Coronary artery (tissue), 2 donors: Measurements from ENCODE around the gene SPTBN1.

Experiments used
- DNase-seq: peaks from one replicate; pipeline ENCODE4 v3.0.0-alpha.2; 2017; ENCODE audit warnings: low spot score
- H3K27ac ChIP-seq, 2 donors: fragments of 200-600 bp; sonication (generic); one replicate each; pipeline ENCODE4 v1.5.1; 2016 to 2019
- H3K4me3 ChIP-seq: fragments of 200-600 bp; sonication (generic); 2 replicates; pipeline ENCODE4 v1.5.1; 2016; ENCODE audit warnings: mild to moderate bottlenecking, moderate library complexity
- TF ChIP-seq, protein P1 (sequence below): fragments of 200-600 bp; sonication (generic); IDR thresholded peaks from one replicate; pipeline ENCODE4 v1.5.1; 2019; ENCODE audit warnings: antibody characterized with exemption

Gene SPTBN1

DNA sequence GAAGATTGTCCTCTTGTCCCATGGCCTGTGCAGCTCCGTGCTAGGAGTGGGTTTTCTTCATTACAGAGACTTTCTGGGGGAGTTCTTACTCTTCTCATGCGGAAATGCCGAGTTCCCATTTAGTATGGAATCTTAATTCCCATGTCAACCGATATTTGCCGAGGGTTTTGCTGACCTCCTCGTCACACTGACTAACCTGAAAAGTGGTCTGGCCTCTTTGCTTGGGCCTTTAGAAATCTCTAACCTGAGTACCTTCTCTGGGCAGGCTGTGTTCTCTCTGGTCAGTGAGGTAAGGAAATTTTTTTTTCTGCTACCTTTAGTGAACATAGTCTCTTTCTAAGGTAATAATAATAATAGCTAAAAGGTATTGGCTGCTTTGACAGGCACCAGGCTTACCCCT lies 256.4 kb downstream of the SPTBN1 start:
- DNase-seq, result no peak
- TF ChIP-seq, protein P1, sequence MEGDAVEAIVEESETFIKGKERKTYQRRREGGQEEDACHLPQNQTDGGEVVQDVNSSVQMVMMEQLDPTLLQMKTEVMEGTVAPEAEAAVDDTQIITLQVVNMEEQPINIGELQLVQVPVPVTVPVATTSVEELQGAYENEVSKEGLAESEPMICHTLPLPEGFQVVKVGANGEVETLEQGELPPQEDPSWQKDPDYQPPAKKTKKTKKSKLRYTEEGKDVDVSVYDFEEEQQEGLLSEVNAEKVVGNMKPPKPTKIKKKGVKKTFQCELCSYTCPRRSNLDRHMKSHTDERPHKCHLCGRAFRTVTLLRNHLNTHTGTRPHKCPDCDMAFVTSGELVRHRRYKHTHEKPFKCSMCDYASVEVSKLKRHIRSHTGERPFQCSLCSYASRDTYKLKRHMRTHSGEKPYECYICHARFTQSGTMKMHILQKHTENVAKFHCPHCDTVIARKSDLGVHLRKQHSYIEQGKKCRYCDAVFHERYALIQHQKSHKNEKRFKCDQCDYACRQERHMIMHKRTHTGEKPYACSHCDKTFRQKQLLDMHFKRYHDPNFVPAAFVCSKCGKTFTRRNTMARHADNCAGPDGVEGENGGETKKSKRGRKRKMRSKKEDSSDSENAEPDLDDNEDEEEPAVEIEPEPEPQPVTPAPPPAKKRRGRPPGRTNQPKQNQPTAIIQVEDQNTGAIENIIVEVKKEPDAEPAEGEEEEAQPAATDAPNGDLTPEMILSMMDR, result no peak
- Histone ChIP-seq H3K27ac (no peak overlapping the region), H3K4me3 (no peak overlapping the region)

DNA sequence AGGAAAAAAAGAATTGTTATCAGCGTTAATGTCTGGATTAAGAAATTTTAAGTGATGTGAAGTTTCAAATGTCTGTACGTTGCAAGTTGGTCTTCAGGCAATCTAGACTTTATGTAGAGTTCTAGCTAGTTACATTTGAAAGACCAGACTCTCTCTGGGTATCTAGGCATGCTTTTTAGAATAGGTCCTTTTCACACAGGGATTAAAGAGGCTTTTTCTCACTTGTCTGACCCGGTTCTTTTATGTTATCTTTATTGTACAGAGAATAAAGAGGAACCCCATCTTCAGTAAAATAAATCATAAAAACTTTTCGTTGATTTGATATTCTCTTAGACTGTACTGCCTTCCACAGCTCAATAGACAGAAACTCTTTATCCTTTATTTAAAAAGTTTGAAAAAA lies 258.9 kb downstream of the SPTBN1 start:
- no peak for DNase-seq
- TF ChIP-seq, protein P1, result no peak
- no peak overlapping the region for H3K4me3 ChIP-seq
- H3K27ac ChIP-seq, result no peak overlapping the region

DNA sequence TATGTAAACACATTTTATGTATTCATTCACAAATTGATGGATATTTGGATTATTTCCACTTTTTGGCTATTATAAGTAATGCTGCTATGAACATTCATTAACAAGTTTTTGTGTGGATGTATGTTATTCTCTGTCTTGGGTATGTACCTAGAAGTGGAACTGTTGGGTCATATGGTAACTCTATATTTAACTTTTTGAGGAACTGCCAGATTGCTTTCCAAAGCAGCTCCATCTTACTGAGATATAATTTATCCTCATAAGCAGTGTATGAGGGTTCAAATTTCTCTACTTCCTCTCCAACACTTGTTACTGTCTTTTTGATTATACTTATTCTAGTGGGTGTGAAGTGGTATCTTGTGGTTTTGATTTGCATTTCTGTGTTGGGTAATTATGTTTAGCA lies 260.2 kb downstream of the SPTBN1 start:
- DNase-seq, result no peak
- H3K4me3 ChIP-seq, result no peak overlapping the region
- TF ChIP-seq, protein P1, result no peak
- no peak overlapping the region for H3K27ac ChIP-seq

DNA sequence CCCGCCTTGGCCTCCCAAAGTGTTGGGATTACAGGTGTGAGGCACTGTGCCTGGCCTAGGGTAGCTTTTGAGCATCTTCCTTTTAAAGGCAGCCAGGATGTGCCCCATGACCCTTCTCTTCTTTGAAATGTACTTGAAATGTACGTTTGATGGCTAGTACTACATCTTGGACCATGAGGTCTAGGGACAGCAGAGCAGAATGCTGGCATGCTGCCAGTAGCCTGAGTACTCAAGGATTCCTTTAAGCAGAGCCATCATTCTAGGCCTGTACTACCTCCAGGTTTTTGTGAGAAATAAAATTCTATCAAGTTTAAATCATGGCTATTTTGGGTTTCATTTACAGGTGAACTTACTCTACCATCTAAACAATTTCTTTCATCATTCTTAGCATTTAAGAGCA lies 264.4 kb downstream of the SPTBN1 start:
- no peak for DNase-seq

More for the DNA sequence above, 264.4 kb downstream of the SPTBN1 start:
- Histone ChIP-seq H3K4me3 (no peak overlapping the region), H3K27ac (no peak overlapping the region)
- TF ChIP-seq, protein P1, result no peak
